BLaER1 (cell line): ENCODE results near the gene PSME2.

Source experiments
- H3K27ac ChIP-seq: shearing (Covaris generic); formaldehyde crosslinking; 2 replicates; pipeline ENCODE4 v1.8.1; 2022
- H3K27me3 ChIP-seq: shearing (Covaris generic); formaldehyde crosslinking; 2 replicates; pipeline ENCODE4 v1.8.1; 2022
- H3K36me3 ChIP-seq: shearing (Covaris generic); formaldehyde crosslinking; 2 replicates; pipeline ENCODE4 v1.8.1; 2022
- H3K4me1 ChIP-seq: shearing (Covaris generic); formaldehyde crosslinking; 2 replicates; pipeline ENCODE4 v1.8.1; 2022
- H3K4me2 ChIP-seq: shearing (Covaris generic); formaldehyde crosslinking; 2 replicates; pipeline ENCODE4 v1.8.1; 2022
- H3K4me3 ChIP-seq: shearing (Covaris generic); formaldehyde crosslinking; 2 replicates; pipeline ENCODE4 v1.8.1; 2022
- H3K9ac ChIP-seq: shearing (Covaris generic); formaldehyde crosslinking; 2 replicates; pipeline ENCODE4 v1.8.1; 2022
- H3K9me3 ChIP-seq: shearing (Covaris generic); formaldehyde crosslinking; 2 replicates; pipeline ENCODE4 v1.8.1; 2022
- H4K20me1 ChIP-seq: shearing (Covaris generic); formaldehyde crosslinking; 2 replicates; pipeline ENCODE4 v1.8.1; 2022
- Cebpa-rat ChIP-seq: shearing (Covaris generic); IDR thresholded peaks from 2 replicates; pipeline ENCODE4 v1.8.1; 2022

The PSME2 gene

DNA sequence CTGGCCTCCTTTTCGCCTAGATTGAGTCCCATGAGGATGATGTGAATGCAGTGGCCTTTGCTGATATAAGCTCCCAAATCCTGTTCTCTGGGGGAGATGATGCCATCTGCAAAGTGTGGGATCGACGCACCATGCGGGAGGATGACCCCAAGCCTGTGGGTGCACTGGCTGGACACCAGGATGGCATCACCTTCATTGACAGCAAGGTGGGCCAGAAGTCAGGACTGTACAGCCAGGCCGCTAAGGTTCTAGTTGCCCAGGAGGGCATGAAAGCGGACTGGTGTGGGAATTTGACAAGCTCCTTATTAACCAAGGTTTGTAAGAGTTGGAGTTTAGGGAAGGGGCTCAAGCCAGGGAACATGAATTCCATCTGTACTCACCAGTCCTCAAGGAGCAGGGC is 26.7 kb downstream of the PSME2 start:
- H4K20me1 ChIP-seq, result no peaks in the 10 kb centered on the region
- H3K27me3 ChIP-seq, result no peaks in the 10 kb centered on the region
- H3K4me3 ChIP-seq, result no peak overlapping the region
- H3K4me2 ChIP-seq, result no peak overlapping the region
- no peak for TF ChIP-seq Cebpa-rat
- no peaks in the 10 kb centered on the region for H3K9me3 ChIP-seq
- H3K36me3 ChIP-seq, result peaks cover 86% of the 10 kb centered on the region
- peaks cover 15% of the 10 kb centered on the region for H3K4me1 ChIP-seq
- no peak overlapping the region for H3K9ac ChIP-seq
- no peak overlapping the region for H3K27ac ChIP-seq

DNA sequence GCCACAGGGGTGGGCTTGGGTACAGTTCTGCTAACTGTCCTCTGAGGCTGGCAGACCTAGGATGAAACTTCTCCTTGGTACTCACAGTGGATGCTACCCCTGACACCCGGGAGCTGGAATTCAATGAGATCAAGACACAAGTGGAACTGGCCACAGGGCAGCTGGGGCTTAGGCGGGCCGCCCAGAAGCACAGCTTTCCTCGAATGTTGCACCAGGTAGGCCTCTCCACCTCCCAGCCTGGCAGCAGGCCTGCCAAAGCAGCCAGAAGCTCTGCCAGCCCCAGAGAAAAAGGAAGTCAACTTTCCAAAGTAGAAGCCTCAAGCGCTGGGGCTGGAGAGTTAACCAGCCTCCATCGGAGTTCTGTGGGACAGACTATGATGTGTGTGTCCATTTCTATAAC is 29.2 kb downstream of the PSME2 start:
- Histone ChIP-seq H4K20me1 (no peaks in the 10 kb centered on the region), H3K36me3 (peaks cover 61% of the 10 kb centered on the region), H3K9me3 (no peaks in the 10 kb centered on the region), H3K9ac (0 out of 2 replicates have a peak overlapping the region, but pooled peaks have one; percentile 13), H3K4me1 (peaks cover 19% of the 10 kb centered on the region), H3K27ac (no peak overlapping the region), H3K4me3 (no peak overlapping the region), H3K4me2 (no peak overlapping the region; the same call in 1 of the 2 replicates), H3K27me3 (no peaks in the 10 kb centered on the region)
- no peak for TF ChIP-seq Cebpa-rat

DNA sequence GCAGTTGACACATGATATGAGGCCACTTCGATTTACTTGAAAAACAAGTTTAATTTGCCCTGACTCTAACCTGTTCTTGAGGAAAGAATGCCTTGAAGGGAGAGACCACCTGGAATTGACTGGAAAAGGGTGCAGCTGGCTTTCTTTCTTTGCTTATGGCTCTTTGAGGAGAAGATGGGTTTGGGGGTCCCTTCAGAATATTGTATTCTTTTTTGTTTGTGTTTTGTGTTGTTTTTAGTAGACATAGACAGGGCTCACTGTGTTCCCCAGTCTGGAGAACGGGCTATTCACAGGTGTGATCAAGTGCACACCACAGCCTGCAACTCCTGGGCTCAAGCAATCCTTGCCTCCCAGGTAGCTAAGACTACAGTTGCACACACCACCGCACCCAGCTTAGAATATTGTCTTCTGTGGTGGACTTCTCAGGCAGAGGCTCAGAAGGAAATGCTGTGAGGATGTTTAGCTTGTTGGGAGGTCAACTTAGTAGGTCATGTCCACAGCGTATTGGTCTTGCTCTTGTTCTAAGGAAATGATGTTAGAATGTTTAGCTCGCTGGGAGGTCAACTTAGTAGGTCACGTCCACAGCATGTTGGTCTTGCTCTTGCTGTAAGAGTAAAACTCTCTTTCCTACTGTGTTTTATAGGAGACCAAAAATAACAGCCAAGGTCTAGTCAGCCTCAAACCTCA is 30.1 kb downstream of the PSME2 start:
- no peak for TF ChIP-seq Cebpa-rat
- H3K36me3 ChIP-seq, result peaks cover 52% of the 10 kb centered on the region
- H3K4me2 ChIP-seq, result peak overlapping the region; percentile 93
- H3K27me3 ChIP-seq, result no peaks in the 10 kb centered on the region
- H4K20me1 ChIP-seq, result no peaks in the 10 kb centered on the region
- H3K4me1 ChIP-seq, result peaks cover 19% of the 10 kb centered on the region
- H3K9ac ChIP-seq, result peak overlapping the region; percentile 87
- H3K27ac ChIP-seq, result no peak overlapping the region
- H3K9me3 ChIP-seq, result no peaks in the 10 kb centered on the region
- peak overlapping the region; percentile 75 for H3K4me3 ChIP-seq

DNA sequence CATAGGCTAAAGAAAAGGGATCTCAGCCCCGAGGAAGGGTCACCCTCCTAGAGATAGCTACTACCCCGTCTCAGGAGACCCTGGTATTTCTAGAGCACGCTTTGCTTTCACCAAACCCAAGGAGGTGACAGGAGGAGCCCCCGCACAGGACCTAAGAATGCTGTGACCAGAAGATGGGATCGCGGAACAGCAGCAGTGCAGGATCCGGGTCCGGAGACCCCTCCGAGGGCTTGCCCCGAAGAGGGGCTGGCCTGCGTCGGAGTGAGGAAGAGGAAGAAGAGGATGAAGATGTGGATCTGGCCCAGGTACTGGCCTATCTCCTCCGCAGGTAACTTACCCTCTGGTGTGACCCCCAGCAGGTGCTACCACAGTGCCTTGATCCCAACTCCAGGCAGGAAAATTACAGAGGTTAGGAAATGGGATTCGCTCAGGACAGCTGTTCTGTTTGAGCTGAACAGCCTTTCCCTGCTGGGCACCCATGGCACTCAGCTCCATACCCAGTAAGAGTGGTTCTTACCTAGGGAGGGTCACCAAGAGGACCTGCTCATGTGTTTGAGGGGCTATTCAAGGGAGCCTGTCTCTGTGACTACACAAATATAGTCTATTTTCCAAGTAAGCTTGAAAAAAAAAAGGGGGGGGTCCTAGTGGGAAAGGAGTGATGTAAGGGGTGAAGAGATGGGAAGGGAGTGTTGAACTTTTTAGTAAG is 30.8 kb downstream of the PSME2 start:
- Histone ChIP-seq H3K36me3 (peaks cover 45% of the 10 kb centered on the region), H3K27me3 (no peaks in the 10 kb centered on the region), H3K9ac (peak overlapping the region; percentile 87), H3K27ac (peak overlapping the region; percentile 48; the same call in 1 of the 2 replicates), H4K20me1 (no peaks in the 10 kb centered on the region), H3K4me3 (peak overlapping the region; percentile 75), H3K9me3 (no peaks in the 10 kb centered on the region), H3K4me2 (peak overlapping the region; percentile 93), H3K4me1 (peaks cover 25% of the 10 kb centered on the region)
- TF ChIP-seq Cebpa-rat, result no peak

DNA sequence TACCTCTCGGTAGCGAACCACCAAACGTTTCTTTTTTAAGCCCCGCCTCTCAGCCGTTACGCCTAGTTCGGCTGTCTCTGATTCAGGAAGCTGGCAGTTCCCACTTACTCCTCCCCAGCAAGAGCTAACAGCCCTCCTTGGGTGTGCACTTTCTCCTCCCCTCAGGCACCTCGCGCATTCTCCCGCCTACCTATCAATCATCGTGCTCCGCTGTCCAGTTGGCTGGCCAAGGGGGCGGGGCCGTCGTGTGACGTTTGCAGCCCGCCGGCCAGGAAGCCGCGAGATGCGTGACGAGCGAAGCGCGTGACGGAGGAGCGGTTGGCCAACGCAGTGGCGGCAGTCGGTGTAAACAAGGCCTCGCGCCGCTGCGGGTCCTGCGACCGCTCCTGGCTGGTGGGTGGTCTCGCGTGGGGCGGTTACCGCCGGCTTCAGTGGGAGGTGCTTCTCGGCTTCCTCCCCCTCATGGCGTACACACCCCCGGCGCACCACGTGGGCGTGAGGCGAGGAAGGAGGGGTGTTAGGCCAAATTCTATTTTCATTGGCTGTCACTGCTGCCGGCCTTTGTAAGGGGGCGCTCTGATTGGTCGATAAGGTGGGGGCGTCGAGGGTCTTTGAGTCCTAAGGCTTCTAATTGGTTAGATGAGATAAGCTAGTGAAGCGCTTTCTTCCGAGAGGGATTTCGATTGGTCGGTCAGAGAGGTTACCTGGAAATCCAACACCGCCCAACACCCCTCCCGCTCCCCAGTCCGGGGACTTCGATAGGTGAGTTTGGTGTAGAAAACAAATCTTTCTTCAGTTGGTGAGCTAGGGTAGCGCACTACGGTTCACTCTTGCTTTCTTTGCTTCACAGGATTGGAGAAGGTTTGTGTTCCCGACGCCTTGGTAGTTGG is 31.6 kb downstream of the PSME2 start, which contains the start of the genes DCAF11 and NRL:
TSS of gene DCAF11 (plus strand) at position 246 of the 890 bp plus-strand sequence. CDS start 818 bp downstream, outside the sequence.
TSS of gene NRL (minus strand) at position 418 of the 890 bp plus-strand sequence. CDS start 32,101 bp downstream, outside the sequence.
- Histone ChIP-seq H3K27ac (peak within 1 kb of the TSS; percentile 95), H3K9ac (peak within 1 kb of the TSS; percentile 87), H3K36me3 (peaks cover 37% of the 10 kb centered on the region), H3K4me1 (peaks cover 32% of the 10 kb centered on the region), H3K9me3 (no peaks in the 10 kb centered on the region), H4K20me1 (no peaks in the 10 kb centered on the region), H3K27me3 (no peaks in the 10 kb centered on the region), H3K4me3 (peak within 1 kb of the TSS; percentile 75), H3K4me2 (peak within 1 kb of the TSS; percentile 100)
- TF ChIP-seq Cebpa-rat, result no peak

DNA sequence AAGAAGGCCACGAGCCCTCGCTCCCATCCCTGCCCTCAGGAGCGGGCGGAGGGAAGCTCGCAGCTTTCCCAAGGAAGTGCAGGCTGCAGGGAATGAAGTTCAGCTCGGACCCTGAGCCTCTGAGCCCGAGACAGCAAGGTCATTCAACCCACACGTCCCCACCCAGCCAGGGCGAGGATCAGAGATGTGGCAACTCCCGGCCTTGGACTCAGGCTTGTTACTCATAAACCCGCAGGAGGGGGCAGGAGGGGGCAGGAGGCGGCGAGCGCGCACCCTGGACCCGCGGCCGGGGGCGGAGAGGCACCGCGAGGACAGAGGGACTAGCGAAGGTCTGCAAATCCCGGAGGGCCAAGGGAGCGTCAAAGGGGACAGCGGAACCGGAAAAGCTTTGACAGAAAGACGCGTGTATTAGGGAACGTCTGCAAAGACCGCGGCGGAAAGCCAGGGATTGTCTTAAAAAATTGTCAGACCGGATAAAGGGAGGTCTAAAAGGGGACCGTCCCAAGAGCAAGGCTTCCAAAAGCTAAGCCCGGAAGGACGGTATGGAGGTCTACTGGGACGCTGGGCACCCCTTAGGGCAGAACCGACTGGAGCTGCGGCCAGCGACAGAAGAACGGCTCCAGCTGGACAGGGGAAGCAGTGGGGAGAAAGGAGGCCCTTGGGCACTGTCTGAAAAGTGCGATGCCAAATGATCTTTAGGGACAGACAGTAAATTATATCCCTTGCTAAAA is 32.4 kb downstream of the PSME2 start:
- Histone ChIP-seq H3K9me3 (no peaks in the 10 kb centered on the region), H3K4me1 (peaks cover 36% of the 10 kb centered on the region), H4K20me1 (no peaks in the 10 kb centered on the region), H3K27ac (peak overlapping the region; percentile 95), H3K4me3 (peak overlapping the region; percentile 75), H3K36me3 (peaks cover 29% of the 10 kb centered on the region), H3K4me2 (peak overlapping the region; percentile 100), H3K9ac (peak overlapping the region; percentile 87), H3K27me3 (no peaks in the 10 kb centered on the region)
- 0 out of 2 replicates have a peak, but pooled peaks have one; percentile 22 for TF ChIP-seq Cebpa-rat

DNA sequence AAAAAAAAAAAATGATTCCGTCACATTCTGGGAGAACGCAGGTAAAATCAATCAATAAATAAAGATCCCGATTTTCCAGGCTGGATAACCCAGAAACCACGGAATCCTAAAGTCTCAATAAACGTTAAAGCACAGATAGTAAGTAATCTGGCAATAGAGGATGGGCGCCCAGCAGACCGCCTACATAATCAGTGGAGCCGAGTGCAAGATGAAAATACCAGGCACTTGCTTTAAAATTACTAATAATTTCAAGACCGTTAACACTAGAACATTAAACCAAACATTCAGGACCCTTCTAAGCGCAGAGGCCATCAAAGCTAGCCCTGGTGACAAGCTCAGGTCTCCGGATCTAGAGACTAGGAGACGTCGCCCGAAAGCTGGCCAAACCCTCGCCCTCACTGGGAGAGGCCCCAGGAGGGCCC is 33.0 kb downstream of the PSME2 start:
- H3K9ac ChIP-seq, result peak overlapping the region; percentile 87
- H4K20me1 ChIP-seq, result no peaks in the 10 kb centered on the region
- H3K36me3 ChIP-seq, result peaks cover 23% of the 10 kb centered on the region
- H3K27ac ChIP-seq, result peak overlapping the region; percentile 95
- peak overlapping the region; percentile 100 for H3K4me2 ChIP-seq
- H3K4me1 ChIP-seq, result peaks cover 42% of the 10 kb centered on the region
- no peak for TF ChIP-seq Cebpa-rat
- peak overlapping the region; percentile 75 for H3K4me3 ChIP-seq
- no peaks in the 10 kb centered on the region for H3K27me3 ChIP-seq
- H3K9me3 ChIP-seq, result no peaks in the 10 kb centered on the region

DNA sequence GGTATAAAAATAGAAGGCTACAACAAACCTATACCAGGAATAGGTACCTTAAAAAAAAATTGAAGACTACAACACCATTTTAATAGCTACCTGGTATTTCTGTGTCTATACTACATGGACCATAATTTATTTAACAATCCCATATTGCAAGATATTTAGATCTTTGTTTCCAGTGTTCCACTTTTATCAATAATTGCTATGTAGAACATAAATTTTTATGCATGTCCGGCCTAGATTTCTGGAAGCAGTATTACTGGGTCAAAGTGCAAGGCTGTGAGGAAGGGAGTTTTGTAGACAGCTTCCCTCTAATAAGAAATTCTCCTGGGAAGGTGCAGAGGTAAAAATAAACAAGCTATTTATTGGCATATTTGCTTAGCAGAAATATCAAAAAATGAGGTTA is 35.9 kb downstream of the PSME2 start:
- no peaks in the 10 kb centered on the region for H3K9me3 ChIP-seq
- no peaks in the 10 kb centered on the region for H4K20me1 ChIP-seq
- H3K4me1 ChIP-seq, result peaks cover 30% of the 10 kb centered on the region
- no peak overlapping the region for H3K9ac ChIP-seq
- no peaks in the 10 kb centered on the region for H3K27me3 ChIP-seq
- no peak overlapping the region for H3K27ac ChIP-seq
- H3K36me3 ChIP-seq, result no peaks in the 10 kb centered on the region
- no peak overlapping the region for H3K4me2 ChIP-seq
- no peak for TF ChIP-seq Cebpa-rat
- H3K4me3 ChIP-seq, result no peak overlapping the region

DNA sequence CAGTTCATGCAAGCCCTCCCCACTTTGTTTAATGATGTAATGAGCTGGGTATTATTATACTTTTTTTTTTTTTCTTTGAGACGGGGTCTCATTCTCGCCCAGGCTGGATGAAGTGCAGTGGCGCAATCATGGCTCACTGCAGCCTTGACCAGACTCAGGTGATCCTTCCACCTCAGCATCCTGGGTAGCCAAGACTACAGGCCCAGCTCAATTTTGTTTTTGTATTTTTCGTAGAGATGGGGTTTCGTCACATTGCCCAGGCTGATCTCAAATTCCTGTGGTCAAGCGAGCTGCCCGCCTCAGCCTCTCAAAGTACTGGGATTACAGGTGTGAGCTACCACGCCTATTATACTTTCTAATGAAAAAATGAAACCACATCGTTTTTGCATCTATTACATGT is 36.4 kb downstream of the PSME2 start:
- H3K9ac ChIP-seq, result no peak overlapping the region
- H3K27me3 ChIP-seq, result no peaks in the 10 kb centered on the region
- H3K9me3 ChIP-seq, result peaks cover 2% of the 10 kb centered on the region; the same call in 1 of the 2 replicates
- H3K4me1 ChIP-seq, result peaks cover 28% of the 10 kb centered on the region
- H3K4me2 ChIP-seq, result no peak overlapping the region
- no peak overlapping the region for H3K4me3 ChIP-seq
- H3K27ac ChIP-seq, result no peak overlapping the region
- no peaks in the 10 kb centered on the region for H4K20me1 ChIP-seq
- no peak for TF ChIP-seq Cebpa-rat
- H3K36me3 ChIP-seq, result peaks cover 4% of the 10 kb centered on the region; the same call in 1 of the 2 replicates
